Muscle of leg (tissue), 11 donors: ENCODE results near the gene RRP36. TPM values are rescaled to one million over a fixed set of nuclear protein-coding genes. Genes with fewer than 3 reads are reported as not detected.
"Not testable (repeated sequence)": the region's sequence is repeated elsewhere in the genome, so short reads cannot be mapped to it uniquely, and the experiment has no call there.

Experiments used
- DNase-seq: peaks from one replicate; pipeline ENCODE4 v3.0.0; 2013
- H3K27ac ChIP-seq: one replicate; pipeline ENCODE4 v1.5.1; 2013; ENCODE audit warnings: mild to moderate bottlenecking, low read length, control low read depth
- H3K27me3 ChIP-seq: one replicate; pipeline ENCODE4 v1.6.1; 2013; ENCODE audit warnings: low read length; ENCODE audit not compliant: control insufficient read depth, insufficient read depth
- H3K36me3 ChIP-seq: one replicate; pipeline ENCODE4 v1.6.1; 2013; ENCODE audit warnings: low read length; ENCODE audit not compliant: control insufficient read depth, insufficient read depth
- H3K4me1 ChIP-seq: one replicate; pipeline ENCODE4 v1.6.1; 2013; ENCODE audit warnings: low read length; ENCODE audit not compliant: control insufficient read depth, insufficient read depth
- H3K4me3 ChIP-seq: one replicate; pipeline ENCODE4 v1.5.1; 2013; ENCODE audit warnings: low read length, control low read depth
- H3K9me3 ChIP-seq: replicated peaks from 2 replicates; pipeline ENCODE4 v1.6.1; 2013; ENCODE audit warnings: low read depth, low read length; ENCODE audit not compliant: control insufficient read depth
- WGBS: methylation state at CpG from one replicate; pipeline ENCODE4 v1.1.5; 2013; ENCODE audit warnings: missing lambda C conversion rate; ENCODE audit not compliant: insufficient coverage; 5-methylcytosine and 5-hydroxymethylcytosine counted together
- polyA plus RNA-seq, 8 donors: library from polyadenylated mRNA; unstranded; fragments of 120-200 nt; gene quantifications; one replicate each; pipeline versions ENCODE4 v1.2.1 to v1.2.3, GENCODE V29; 2013; ENCODE audit warnings: inconsistent platforms in 1 of 8, low replicate concordance in 1 of 8; ENCODE audit not compliant: insufficient read length in 8 of 8, insufficient read depth in 1 of 8
- total RNA-seq: library from RNA; stranded (reverse); fragments of 120-200 nt; gene quantifications from one replicate; pipeline ENCODE4 v1.2.4, GENCODE V29; 2013

Gene RRP36
- total and polyA plus RNA-seq, 9 donors, result 39.8 to 53.1 (median 44.9) TPM

DNA sequence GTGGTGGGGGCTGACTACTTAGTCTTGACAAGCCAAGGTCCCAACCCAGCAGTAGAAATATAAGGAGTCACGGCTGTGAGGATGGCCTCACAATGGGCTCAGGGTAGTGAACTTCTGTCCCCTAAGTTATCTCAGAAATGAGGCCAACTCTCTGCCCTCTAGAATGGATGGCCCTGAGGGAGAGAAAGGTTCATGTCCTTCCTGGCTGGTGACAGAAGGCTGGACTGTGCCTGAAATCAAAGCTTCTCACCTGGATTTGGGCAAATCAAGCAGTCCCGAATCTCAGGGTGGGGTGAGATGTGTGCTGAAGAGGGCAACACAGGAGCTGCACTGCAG lies 12.7 kb downstream of the RRP36 start:
- no peak overlapping the region for H3K4me3 ChIP-seq
- peaks cover 80% of the 10 kb centered on the region for H3K36me3 ChIP-seq
- H3K4me1 ChIP-seq, result peaks cover 3% of the 10 kb centered on the region
- no peaks in the 10 kb centered on the region for H3K27me3 ChIP-seq
- 83% methylated on average over 1 of the region's 2 CpGs for WGBS
- H3K27ac ChIP-seq, result no peak overlapping the region
- H3K9me3 ChIP-seq, result no peaks in the 10 kb centered on the region
- no peak for DNase-seq

DNA sequence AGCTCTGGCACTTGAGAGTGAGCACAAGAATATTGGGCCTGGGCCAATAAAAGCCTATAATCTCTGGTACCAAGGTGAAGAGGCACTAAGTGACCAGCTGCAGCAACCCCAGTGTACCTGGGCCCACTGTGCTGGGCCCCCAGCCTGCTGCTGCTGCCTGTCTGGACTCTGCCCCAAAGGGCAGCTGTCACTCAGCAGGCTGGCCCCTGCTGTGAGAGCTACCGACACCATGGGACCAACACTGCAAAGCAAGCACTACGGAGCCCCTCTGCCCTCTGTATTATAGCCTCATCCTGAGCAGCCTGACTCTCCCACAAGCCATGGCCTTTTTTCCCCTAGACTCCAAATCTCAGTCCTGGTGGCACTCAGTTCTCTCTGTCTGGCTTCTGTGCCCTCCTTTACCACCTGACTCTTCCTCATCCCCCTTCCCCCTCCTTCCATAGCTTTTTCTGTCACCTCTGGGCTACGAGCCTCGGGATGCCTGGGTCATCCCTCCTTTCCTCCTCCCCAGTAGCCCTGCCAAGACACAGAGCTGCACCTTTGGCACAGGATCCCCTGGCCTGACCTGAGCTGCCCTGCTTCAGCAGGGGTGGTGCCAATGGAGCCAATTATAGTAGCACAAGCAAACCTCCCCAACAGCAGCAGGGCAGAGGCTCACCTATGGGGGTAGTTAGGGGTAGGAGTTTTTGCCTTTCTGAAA lies 14.2 kb downstream of the RRP36 start:
- Histone ChIP-seq H3K9me3 (no peaks in the 10 kb centered on the region), H3K27ac (no peak overlapping the region), H3K4me3 (no peak overlapping the region), H3K4me1 (peaks cover 3% of the 10 kb centered on the region), H3K27me3 (no peaks in the 10 kb centered on the region), H3K36me3 (peaks cover 82% of the 10 kb centered on the region)
- 73% methylated on average over 4 of the region's 4 CpGs for WGBS
- DNase-seq, result no peak

DNA sequence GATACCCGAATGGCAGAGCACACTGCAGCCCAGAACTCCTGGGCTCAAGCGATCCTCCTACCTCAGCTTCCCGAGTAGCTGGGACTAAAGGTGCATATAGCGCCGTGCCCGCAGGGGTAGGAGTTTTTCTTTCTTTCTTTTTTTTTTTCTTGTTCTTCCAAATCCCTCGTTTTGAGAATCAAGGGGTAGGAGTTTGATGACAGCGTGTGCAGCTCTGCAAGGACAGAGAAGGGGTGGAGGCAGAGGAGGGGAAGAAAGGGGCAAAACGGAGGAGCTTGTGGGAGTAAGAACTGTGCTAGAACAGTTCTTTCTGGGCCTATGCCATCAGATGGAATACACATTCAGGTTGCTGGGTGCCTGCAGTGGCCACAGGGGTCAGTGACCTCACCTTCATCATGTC lies 15.3 kb downstream of the RRP36 start:
- Histone ChIP-seq H3K4me1 (peaks cover 3% of the 10 kb centered on the region), H3K9me3 (no peaks in the 10 kb centered on the region), H3K27ac (no peak overlapping the region), H3K36me3 (peaks cover 84% of the 10 kb centered on the region), H3K4me3 (no peak overlapping the region), H3K27me3 (no peaks in the 10 kb centered on the region)
- no CpG with 5 or more reads among the region's 9 CpGs for WGBS
- no peak for DNase-seq

DNA sequence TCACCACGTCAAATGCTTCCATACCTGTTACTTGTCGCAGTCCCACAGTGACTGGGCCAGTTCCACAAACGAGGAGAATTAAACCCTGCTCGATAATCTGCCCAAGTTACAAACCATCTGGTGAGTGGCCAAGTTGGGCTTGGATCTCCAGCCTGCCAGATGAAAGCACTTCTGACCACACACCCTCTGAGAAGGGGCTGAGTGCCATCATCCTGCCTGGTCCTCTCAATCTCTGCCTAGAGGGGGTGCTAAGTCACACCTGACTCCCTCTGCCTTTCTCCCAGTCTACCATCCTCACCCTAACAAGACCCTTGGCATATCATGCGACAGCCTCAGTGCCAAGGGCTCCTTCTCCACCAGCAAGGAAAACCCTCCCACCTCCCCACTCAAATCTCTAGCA lies 15.8 kb downstream of the RRP36 start:
- peaks cover 82% of the 10 kb centered on the region for H3K36me3 ChIP-seq
- peaks cover 3% of the 10 kb centered on the region for H3K4me1 ChIP-seq
- no peaks in the 10 kb centered on the region for H3K27me3 ChIP-seq
- WGBS, result 87% methylated on average over 5 of the region's 5 CpGs
- no peak for DNase-seq
- H3K9me3 ChIP-seq, result no peaks in the 10 kb centered on the region
- H3K4me3 ChIP-seq, result no peak overlapping the region
- H3K27ac ChIP-seq, result no peak overlapping the region

DNA sequence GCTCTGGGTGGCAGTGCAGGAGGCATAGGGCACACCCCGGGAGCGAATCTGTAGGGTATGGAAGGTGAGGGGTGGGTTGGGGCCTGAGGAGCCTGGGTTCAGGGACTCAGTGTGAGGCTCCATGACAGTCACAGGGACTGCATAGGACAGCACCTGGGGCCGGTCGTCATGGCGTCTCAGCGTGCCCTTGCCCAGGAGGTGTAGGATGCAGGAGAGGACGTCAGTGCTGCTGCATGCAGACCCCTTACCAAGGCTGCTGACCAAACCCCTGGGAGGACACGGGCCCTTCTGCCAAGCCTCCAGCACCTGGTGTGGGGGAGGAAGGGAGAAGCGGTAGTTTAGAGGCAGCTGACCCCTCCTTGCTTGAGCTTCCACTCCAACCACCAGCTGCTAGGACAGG lies 16.3 kb downstream of the RRP36 start:
- Histone ChIP-seq H3K27ac (no peak overlapping the region), H3K36me3 (peaks cover 82% of the 10 kb centered on the region), H3K9me3 (no peaks in the 10 kb centered on the region), H3K4me3 (no peak overlapping the region), H3K4me1 (peaks cover 3% of the 10 kb centered on the region), H3K27me3 (no peaks in the 10 kb centered on the region)
- no peak for DNase-seq
- 87% methylated on average over 7 of the region's 9 CpGs for WGBS

DNA sequence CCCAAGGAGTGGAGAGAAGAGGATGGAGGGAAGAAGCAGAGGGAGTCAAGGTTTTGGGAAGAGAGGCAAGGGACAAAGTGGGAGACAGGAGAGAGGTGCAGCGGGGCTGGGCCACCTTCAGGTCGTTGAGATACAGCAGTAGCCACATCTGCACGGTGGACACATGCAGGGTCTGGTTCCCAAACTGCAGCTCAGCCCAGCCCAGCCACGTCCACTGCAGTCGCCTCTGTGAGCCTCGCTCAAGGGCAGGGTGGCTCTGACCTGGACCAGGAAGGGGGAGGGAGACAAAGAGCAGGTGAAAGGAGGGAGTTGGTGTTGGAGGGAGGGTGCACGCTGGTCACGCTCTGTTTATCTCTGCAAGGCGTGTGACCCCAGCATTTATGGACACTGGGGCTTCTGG lies 17.3 kb downstream of the RRP36 start:
- WGBS, result 83% methylated on average over 9 of the region's 9 CpGs
- Histone ChIP-seq H3K27me3 (no peaks in the 10 kb centered on the region), H3K4me1 (peaks cover 3% of the 10 kb centered on the region), H3K9me3 (no peaks in the 10 kb centered on the region), H3K36me3 (peaks cover 84% of the 10 kb centered on the region), H3K27ac (no peak overlapping the region), H3K4me3 (no peak overlapping the region)
- DNase-seq, result no peak

DNA sequence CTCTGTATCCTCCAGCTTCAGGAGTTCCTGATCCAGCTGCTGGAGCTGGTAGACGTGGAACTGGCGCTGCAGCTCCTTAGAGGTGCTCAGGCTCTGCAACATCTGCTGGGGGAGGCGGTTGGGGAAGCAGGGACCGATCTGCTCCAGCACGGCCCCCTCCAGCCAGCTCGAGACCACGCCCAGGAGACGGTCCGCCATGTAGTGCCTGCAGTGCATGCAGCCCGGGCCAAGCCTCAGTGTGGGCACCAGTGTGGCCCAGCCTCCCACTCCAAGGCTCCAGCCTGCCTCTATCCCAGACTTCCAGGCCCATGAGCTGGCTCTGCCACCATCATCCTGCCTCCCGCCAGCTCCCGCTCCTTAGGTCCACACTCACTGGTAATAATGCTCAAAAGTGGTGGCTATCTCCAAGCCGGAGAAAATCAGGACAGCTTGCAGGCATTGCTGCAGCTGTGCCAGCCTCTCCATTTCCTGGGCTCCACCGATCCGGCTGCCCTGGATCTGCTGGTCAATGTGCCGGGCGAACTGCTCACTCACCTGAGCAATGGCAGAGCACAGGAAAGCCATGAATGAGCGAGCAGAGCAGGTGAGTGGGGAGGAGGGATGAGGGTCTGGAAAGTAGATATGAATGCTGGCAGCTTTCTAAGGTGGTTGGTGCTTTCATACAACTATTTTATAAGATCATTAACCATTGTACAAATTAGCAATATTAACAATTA lies 19.3 kb downstream of the RRP36 start:
- H3K27me3 ChIP-seq, result no peaks in the 10 kb centered on the region
- DNase-seq, result no peak
- H3K4me3 ChIP-seq, result no peak overlapping the region
- peaks cover 85% of the 10 kb centered on the region for H3K36me3 ChIP-seq
- peaks cover 3% of the 10 kb centered on the region for H3K4me1 ChIP-seq
- WGBS, result 86% methylated on average over 16 of the region's 18 CpGs
- no peaks in the 10 kb centered on the region for H3K9me3 ChIP-seq
- no peak overlapping the region for H3K27ac ChIP-seq

DNA sequence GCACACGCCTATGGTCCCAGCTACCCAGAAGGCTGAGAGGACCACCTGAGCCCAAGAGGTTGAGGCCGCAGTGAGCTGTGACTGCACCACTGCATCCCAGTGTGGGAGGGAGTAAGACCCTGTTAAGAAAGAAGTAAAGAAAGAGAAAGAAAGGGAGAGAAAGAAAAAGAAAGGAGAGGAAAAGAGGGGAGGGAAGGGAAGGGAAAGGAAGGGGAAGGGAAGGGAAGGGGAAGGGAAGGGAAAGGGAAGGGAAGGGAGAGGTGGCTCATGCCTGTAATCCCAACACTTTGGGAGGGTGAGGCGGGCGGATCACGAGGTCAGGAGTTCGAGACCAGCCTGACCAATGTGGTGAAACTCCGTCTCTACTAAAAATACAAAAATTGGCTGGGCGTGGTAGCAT lies 20.1 kb downstream of the RRP36 start:
- peaks cover 88% of the 10 kb centered on the region for H3K36me3 ChIP-seq
- 95% methylated on average over 4 of the region's 8 CpGs for WGBS
- not testable (repeated sequence) for DNase-seq, H3K27ac ChIP-seq, H3K4me1 ChIP-seq, H3K27me3 ChIP-seq, H3K9me3 ChIP-seq, H3K4me3 ChIP-seq

DNA sequence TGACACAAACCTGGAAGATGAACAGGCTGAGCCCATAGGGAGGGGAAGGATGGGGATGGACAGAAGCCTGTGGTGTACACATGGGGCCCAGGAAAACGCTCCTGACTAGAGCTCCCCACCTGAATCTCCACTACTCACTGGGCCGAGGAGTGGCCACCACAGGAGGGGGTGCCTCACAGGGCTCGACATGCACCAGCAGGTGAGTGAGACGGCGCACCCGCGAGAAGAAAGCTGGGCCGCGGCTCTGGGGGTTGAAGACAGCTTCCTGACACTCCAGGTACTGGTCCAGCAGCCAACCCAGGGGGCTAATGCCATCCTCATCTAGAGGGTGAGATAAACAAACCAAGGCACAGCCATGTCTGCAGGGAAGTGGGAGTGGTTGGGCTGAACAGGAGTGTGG lies 21.9 kb downstream of the RRP36 start:
- DNase-seq, result no peak
- no peaks in the 10 kb centered on the region for H3K9me3 ChIP-seq
- no peaks in the 10 kb centered on the region for H3K27me3 ChIP-seq
- no peaks in the 10 kb centered on the region for H3K4me1 ChIP-seq
- H3K4me3 ChIP-seq, result no peak overlapping the region
- no peak overlapping the region for H3K27ac ChIP-seq
- WGBS, result 92% methylated on average over 7 of the region's 9 CpGs
- peaks cover 89% of the 10 kb centered on the region for H3K36me3 ChIP-seq

DNA sequence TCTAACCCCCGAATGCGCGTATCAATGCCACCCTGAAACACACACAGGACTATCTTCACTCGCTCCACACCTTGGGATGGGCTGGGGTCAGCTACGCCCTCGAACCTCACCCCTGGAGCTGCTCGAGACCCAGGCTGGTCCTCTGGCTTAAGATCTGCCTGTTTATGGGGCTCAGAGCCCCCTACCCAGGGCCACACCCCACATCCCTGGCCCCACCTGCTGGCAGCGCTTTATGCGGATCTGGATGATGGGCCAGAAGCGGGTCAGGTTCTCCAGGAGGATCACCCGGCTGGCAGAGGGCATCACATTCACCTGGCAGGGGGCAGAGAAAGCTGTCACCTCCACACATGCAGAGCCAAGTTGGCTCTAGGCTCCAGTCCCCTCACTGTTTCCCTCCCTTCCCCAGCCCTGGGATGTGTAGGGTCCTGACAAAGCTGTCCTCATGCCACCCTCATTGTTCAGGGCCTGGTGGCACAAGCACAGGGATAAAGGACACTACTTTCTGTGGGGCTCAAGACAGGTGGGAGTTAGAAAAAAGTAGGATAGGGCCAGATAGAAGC lies 24.0 kb downstream of the RRP36 start:
- Histone ChIP-seq H3K9me3 (no peaks in the 10 kb centered on the region), H3K4me3 (no peak overlapping the region), H3K27ac (no peak overlapping the region), H3K36me3 (peaks cover 89% of the 10 kb centered on the region), H3K4me1 (peaks cover under 1% of the 10 kb centered on the region), H3K27me3 (no peaks in the 10 kb centered on the region)
- DNase-seq, result no peak
- WGBS, result 92% methylated on average over 10 of the region's 11 CpGs
